GM19023 (cell line): ENCODE results near the gene PEDS1.
"Not testable (repeated sequence)": the region's sequence is repeated elsewhere in the genome, so short reads cannot be mapped to it uniquely, and the experiment has no call there.

Experiments used
- ATAC-seq: cut with Tn5 transposase; IDR thresholded peaks from one replicate; pipeline ENCODE4 v1.9.1; 2021; ENCODE audit warnings: mild to moderate bottlenecking, moderate library complexity; ENCODE audit not compliant: unreplicated experiment

Gene PEDS1

DNA sequence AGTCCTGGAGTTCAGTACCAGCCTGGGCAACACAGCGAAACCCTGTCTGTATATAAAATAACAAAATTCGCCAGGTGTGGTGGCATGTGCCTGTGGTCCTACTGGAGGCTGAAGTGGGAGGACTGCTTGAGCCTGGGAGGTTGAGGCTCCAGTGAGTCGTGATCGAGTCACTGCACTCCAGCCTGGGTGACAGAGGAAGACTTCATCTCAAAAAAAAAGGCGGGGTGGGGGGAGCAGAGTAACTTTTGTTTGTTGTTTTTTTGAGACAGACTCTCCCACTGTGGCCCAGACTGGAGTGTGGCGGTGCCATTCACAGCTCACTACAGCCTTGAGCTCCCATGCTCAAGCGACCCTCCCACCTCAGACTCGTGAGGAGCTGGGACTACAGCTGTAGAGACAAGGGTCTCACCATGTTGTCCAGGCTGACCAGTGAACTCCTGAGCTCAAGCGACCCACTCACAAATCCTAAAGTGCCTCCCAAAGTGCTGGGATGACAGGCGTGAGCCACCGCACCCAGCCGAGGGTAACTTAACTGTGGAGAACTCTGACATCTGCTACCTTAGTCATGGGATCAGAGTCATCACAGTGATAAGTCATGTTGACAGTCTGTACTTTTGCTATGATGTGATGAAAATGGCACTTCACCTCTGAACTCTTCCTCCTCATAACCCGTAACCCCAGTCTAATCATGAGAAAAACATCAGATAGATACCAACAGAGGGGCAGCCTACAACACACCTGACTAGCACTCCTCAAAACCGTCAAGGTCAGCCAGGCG, 16.5 kb downstream of the PEDS1 start:
- no peak for ATAC-seq

DNA sequence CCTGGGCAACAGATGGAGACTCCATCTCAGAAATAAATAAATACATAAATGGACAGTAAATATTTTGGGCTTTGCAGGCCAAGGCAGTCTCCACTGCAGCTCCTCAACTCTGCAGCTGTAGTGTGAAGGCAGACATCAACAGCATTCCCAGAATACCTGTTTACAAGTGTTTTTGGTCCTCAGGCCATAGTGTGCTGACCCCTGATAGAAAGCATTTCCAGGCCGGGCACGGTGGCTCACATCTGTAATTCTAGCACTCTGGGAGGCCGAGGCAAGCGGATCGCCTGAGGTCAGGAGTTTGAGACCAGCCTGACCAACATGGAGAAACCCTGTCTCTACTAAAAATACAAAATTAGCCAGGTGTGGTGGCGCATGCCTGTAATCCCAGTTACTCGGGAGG, 18.4 kb downstream of the PEDS1 start:
- not testable (repeated sequence) for ATAC-seq

DNA sequence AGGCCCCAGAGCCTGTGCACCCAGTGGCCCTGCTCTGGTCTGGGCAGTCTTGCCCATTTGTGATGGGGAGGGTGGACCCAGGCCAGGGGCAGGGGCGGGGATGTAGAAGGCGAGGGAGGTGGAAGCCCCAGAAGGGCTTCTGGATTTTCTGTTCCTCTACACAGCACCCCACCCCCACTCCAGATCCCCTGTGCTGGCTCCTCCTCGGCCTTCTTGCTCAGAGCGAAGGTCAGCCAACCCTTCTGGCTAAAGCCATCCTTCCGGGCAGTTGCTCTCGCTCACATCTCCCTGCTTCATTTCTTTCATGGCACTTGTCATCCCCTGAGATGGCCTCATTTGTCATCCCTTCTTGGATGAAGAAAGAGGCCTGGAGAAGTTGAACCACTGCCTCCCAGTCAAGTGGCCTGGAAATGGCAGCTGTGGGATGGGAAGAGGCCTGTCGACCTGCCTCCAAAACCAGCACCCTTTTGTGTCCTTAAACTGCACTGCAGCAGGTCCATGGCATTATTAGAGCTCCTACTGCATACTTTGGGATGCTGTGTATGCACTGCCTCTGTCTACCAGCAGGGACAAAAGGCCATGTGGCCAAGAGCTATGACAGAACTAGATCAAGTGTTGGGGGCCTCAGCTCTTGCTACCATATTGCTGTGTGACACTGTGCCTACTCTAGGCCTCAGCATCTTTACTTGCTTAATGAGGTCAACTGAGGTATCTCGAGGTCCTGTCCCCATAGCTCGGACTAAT, 19.9 kb downstream of the PEDS1 start:
- ATAC-seq = no peak

DNA sequence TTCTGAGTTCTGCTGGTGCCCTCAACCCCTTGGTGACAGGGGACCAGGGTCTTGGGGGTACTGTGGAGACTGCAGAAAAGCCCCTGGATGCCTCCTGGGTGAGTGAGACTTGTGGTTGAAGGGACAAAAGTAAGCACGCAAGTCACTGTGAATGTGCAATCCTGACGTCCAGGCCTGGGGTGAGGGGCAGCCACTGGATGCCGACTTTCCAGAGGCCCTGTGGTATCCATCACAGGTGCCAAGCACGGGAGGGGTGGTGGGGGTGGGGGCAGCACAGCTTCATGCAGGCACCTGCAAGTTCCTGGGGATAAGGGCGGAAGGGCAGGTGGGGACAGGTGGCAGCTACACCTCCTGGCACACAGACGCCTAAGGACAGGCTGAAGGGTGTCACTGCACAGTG, 20.5 kb downstream of the PEDS1 start:
- no peak for ATAC-seq

DNA sequence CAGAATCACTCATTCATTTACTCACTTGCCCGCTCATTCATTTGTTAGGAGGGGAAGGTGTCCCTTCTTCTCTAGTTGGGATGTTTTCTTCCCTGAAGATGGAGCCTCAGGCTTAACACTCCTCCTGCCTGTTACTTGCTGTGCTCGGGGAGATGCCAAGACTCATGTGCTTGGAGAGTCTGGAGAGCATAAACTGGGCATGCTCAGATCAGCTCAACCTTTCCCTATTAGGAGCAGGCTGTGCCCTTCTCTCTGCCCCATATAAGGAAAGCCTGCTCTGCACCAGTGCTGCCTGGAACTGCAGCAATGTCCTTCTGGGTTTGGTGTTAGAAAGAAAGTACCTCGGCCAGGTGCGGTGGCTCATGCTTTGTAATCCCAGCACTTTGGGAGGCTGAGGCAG, 22.5 kb downstream of the PEDS1 start:
- ATAC-seq = no peak

DNA sequence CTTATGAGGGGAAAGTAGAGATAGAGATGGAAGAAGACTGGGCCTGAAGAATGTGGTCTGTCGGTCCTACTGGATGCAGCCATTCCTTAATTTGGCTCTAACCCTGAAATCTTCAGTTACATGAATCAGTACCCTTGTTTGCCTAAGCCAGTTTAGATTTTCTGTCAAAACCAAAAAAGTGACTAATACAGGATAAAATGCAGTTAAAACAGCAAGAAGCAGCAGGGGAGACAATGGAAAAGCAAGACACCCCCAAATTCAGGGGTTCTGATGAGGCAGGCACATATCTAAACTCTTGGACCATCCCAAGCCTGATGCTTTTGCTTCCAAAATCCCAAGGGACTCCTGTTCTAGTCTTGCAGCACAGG, 23.2 kb downstream of the PEDS1 start:
- ATAC-seq = no peak

DNA sequence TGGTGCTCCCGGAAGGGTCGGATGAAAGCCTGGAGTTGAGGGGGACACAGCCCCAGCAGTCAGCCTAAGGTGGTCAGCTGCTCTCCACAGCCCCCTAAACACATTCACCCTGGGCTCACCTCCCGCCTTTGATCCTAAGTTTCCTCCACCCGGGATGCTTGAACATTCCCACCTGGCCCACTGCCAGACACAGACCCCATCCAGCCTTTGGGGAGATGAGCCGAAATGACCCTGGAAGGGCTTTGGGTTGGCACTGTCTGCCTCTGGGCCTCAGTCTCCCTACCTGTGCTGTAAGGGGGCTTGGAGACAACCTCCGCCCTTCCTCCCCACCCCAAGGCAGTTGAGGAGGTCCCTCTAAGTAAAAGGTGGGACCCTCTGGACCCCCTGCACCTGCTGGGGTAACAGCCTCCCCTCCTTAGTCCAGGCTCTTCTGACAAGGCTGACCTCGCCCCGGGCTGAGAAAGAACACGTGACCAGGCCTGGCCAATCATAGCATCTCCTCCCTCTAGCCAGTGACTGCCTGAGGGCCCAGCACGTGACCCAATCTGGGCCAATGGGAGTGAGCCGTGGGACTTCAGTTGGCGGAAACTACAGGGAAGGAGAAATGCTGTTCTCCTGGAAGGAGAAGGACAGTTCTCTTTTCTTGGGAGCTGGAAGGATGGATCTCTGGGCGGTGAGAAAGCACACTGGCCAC, 23.7 kb downstream of the PEDS1 start:
- no peak for ATAC-seq

DNA sequence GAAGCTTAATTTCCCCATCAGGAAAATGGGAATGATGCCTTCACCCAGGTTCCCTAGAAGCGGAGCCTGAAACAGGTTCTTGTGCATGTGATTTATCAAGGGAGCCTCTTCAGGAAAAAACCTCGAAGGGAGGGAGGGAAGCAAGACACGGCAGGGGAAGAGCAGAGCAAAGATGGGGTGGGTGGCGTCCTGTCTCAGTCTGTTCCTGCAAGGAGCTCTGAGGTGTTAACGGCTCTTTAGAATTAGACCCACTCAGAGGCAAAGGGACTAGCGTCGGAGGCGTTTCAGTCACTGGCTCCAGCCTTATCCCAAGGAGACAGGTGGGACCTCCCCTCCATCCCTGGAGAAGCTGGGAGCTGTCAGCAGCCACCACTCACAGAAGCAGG, 25.0 kb downstream of the PEDS1 start:
- no peak for ATAC-seq

DNA sequence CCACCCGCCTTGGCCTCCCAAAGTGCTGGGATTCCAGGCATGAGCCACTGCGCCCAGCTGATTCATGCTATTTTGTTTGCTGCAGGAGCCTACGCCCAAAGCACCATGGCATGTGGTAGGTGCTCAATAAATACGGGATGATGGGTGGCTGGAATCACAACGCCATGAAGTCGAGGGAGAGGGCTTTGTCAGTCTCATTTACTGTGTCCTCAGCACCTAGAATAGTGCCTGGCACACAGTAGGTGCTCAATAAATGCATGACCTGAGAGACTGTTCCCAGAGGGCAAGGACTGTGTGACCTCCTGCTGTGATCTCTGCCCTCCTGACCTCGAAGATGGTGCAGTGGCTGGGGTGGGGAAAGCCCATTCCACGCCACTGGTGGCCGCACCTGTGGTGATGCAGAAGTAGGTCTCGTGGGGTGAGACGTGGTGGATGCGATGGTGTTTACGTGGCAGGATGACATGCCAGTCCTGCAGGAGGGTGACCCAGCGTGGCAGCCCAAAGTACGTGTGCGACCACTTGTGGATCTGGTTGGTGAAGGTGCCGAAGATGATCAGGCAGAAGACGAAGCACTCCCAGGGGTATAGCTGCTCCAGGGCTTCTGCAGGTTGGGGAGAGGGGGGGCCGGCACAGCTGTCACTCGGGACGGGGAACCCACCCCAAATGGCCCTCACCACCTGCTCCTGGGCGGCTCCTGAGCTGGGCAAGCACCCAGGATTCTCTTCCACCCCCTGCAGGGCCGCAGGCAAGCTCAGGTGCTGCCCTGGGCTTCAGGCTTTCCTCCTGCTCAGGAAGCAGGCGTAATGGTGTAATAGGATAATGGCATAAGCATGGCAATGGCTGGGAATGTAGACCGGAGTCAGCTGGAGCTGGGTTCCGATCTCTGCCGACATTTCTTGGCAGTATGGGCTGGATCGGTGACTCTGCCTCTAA, 25.7 kb downstream of the PEDS1 start:
- no peak for ATAC-seq

DNA sequence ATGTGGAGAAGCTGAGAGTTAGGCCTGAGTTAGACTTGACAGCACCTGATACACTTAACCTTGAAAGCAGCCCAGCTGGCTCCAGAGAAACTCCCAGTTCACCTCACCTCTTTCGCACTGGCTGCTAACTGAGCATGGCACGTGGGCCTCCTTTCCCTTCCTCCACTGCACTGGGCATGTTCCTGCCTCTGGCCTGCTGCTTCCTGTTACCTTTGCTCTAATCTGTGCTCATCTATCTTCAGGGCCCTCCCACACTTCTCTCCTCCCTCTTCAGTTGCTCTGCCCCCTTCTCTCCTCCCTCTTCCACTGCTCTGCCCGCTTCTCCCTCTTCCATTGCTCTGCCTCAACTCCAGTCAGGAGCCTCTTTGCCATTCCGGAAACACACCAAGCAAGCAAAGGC, 26.9 kb downstream of the PEDS1 start:
- no peak for ATAC-seq

DNA sequence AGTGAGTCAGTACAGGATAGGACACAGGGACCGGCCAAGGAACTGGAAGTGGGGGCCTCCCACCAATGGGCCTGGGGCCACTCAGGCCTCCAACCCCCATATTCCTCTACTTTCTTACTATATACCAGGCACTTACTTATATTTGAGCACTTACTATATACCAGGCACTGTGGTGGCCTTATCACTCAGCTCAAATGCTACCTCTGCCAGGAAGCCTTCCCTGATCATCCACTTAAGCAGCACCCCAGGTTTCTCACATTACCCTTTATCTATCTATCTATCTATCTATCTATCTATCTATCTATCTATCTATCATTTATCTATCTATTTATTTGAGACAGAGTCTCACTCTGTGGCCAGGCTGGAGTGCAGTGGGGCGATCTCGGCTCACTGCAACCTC, 28.2 kb downstream of the PEDS1 start:
- no peak for ATAC-seq

DNA sequence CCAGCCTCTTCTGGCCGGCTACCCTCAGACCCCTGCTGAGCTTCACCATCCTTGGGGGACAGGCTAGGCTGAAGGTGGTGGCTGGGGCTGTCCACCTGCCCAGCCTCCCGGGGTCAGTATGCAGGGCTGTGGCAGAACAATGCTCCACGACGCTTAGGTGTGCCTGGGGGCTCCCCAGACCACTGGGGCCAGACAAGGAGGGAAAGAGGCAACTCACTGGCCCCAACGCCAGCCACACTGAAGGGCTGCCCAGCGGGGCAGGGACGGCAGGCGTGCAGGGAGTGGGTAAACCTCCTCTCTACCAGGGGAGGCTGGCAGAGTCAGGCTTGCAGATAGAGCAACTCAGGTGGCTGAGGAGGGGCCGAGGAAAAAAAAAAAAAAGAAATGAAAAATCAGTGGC, 29.0 kb downstream of the PEDS1 start:
- no peak for ATAC-seq

DNA sequence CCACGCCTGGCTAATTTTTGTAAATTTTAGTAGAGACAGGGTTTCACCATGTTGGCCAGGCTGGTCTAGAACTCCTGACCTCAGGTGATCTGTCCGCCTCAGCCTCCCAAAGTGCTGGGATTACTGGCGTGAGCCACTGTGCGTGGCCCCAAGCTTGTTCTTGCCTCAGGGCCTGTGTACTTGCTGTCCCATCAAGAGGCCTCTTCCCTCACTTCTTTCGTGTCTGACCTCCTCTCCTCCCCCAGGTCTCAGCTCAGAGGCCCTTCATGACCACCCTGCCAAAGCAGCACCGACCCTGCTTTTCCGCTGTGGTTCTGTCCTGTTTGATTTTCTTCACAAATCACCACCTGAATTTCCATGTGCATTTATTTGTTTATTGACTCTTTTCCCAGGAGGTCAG, 30.1 kb downstream of the PEDS1 start:
- no peak for ATAC-seq

DNA sequence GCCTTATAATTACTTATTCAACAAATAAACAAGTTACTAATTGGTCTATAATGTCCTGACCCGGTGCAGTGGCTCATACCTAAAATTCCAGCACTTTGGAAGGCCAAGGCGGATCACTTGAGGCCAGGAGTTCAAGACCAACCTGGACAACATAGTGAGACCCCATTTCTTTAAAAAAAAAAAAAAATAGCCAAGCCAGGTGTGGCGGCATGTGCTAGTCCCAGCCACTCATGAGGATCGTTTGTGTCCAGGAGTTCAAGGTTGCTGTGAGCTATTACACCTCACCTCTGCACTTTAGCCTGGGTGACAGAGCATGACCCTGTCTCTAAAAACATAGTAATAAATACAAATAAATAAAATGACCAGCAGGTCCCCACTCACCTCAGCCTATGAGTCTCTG, 30.8 kb downstream of the PEDS1 start:
- ATAC-seq = no peak

DNA sequence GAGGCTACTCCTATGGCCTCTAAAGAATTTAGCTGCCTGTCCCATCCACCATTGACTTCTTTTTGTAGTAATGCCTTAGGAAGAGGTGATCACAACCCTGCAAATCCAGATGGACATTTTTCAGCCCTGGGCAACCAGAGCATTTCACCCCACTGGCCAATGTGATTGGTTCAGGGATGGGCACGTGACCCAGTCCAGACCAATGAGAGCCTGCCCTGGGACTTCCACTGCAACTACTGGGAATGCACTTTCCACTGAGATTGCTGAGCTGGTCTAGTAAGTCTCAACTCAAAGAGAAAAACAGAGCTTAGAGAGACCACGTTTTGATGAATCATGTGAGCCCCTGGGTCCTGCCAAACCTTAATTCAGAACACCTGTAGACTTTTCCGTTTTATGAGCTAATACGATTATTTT, 31.7 kb downstream of the PEDS1 start:
- ATAC-seq = no peak

DNA sequence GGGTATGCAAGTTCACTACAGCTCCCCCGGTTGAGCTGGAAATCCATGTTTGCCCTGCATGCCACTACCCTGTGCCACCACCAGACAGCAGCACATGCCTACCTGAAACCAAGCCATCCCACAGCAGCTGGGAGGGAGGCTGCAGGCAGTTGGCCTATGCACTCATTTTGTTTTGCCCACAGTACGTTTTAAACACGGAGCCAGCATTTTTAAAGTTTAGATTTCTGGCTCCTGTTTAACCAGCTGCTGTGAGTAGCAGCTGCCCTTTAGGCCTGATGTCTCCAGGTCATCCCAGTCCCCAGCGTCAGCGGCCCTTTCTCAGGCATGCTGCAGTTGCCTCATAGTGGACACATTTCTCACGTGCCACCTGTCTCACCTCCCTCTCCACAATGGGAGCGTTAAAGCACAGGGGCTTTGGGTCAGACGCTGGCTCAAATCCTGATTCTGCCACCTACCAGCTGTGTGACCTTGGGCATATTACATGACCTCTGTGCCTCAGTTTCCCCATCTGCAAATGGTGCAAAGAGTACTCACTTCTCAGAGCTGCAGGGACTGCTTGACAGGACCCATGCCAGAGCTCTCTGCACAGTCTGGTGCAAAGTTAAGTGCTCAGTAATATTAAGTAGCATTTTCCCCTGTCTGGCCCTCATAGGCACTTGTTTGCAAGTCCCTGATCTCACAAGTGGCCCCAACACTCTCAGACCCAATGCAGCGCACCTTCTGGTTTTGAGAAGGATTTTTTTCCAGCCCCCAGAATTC, 32.4 kb downstream of the PEDS1 start:
- no peak for ATAC-seq

DNA sequence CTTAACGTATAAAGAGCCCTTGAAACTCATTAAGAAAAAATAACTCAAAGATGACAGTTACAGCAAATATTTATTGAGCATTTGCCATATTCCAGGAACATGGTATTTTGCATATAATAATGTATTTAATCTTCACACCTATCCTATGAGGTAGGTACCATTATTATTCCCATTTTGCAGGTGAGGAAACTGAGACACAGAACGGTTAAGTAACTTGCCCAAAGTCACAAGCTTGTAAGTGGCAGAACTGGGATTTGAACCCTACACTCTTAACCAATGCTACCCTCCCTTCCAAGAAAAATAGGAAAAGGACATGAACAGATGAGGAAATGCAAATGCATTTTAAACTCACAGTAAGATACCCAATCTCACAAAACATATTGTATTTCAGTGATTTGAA, 35.3 kb downstream of the PEDS1 start:
- no peak for ATAC-seq

DNA sequence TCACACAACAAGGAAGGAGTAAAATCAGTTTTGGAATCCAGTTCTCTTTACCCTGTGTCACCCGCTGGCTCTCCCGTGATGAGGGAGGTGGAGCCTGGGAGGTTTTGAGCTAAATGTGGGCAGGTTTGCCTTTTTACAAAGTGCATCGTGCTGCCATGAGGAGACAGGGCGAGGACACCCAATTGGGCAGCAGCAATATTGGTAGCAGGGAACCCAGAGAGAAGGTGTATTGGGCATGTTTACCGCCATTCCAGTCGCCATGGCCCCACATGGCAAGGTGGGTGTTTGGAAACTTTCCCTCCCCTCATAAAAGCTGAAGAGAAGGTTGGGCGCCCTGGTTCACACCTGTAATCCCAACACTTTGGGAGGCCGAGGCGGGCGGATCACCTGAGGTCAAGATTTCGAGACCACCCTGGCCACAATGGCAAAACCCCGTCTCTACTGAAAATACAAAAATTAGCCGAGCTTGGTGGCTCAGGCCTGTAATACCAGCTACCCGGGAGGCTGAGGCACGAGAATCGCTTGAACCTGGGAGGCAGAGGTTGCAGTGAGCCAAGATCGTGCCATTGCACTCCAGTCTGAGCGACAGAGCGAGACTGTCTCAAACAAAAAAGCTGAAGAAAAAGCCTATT, 37.0 kb downstream of the PEDS1 start:
- no peak for ATAC-seq

DNA sequence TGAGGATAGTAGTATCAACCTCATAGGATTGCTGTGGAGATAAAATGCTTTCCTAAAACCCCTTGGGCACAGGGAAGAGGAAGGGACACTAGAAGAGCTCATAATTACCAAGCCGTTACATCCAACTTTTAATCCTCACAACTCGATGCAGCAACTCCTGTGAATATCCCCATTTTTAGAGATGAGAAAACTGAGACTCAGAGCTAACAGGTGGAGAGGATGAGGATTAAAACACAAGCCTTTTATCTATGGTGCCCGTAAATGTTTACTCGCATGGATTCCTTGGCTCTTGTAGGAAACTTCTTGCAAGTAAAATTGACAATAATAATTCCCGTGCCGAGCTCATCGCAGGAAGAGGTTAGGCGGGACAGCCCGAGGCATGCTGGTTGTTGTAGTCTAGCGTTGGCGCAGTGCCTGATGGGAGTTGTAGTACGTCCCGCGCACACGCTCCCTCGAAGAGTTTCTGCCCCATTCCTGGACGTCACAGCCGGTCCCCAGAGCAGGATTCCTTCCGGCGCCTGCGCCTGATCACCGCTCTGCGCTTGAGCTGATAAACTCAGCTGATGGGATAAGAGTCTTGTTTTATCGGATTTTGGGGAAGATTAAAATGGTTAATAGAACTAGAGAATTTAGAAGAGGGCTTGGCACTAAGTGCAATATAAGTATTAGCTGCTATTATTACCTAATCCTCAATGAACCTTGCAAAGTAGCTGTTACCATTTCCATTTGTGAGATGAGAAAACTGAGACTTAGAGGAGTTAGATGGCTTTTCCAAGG, 37.7 kb downstream of the PEDS1 start:
- ATAC-seq = peak; percentile 76
